GM18868 (cell line): Measurements from ENCODE around the gene STARD5.
"Not testable (repeated sequence)": the region's sequence is repeated elsewhere in the genome, so short reads cannot be mapped to it uniquely, and the experiment has no call there.

Experiments
- ATAC-seq: cut with Tn5 transposase; IDR thresholded peaks from one replicate; pipeline ENCODE4 v1.9.1; 2021; ENCODE audit warnings: mild to moderate bottlenecking, moderate library complexity; ENCODE audit not compliant: unreplicated experiment

STARD5 gene, protein sequence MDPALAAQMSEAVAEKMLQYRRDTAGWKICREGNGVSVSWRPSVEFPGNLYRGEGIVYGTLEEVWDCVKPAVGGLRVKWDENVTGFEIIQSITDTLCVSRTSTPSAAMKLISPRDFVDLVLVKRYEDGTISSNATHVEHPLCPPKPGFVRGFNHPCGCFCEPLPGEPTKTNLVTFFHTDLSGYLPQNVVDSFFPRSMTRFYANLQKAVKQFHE

DNA sequence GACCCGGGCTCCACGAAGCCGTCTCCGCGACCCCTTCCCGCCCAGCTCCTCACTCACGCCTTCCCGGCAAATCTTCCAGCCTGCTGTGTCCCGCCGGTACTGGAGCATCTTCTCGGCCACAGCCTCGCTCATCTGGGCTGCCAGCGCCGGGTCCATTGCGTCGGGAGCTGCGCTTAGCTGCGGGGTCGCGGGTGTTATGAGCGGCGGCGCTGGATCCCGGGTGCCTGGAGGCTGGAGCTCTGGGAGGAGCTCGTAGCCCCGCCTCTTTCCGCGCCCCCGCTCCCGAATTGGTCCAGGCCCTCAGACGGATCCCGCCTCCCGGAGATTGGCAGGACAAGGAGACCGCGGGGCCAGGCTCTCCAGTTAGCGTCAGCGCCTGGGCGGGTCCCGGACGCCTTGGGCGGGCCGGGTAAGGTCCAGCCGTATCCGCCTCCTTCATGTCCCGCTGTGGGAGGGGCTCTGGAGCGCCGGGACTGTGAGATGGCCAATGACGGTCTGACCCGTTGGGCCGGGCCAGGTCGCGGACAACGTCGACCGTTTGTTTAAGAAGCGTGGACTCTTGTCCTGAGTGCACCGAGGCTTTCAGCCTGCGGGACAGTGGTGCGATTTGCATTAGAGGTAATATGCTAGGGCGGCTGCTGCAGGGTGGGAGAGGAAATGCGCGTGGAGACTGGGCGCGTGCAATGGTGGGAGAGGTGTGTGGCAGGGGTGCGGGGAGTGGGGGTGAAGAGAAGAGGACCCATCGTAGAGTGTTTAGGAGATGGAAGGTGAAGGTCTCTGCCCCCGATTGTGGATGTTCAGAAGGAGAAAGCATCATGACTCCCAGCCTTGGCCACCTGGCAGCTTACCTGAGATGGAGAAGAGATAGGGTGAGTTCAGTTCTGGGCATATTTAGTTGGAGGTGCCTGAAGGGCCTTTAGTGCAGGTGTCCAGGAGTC is at the start of gene STARD5:
TSS of gene STARD5 (minus strand) at position 198 of the 938 bp plus-strand sequence. CDS start at position 156, 42 bp downstream.
- peak; percentile 100 for ATAC-seq

DNA sequence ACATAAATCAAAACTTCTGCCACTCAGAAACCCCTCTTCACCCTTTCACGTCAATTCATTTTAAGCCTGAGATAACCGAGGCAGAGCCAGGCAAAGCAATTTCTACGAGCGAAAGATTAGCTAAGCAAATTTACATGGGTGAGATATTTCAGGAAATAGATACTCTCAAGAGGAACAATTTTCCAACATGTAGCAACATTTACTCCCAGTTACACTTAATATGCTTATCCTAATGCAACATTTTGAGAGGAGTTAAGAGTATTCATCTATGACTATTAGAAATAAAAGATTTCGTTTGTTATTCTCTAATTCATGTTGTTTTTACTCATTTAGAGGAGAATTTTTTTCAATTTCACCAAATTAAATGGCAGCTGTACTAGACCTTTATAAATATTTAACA is 49.2 kb upstream of the STARD5 start:
- no peak for ATAC-seq

DNA sequence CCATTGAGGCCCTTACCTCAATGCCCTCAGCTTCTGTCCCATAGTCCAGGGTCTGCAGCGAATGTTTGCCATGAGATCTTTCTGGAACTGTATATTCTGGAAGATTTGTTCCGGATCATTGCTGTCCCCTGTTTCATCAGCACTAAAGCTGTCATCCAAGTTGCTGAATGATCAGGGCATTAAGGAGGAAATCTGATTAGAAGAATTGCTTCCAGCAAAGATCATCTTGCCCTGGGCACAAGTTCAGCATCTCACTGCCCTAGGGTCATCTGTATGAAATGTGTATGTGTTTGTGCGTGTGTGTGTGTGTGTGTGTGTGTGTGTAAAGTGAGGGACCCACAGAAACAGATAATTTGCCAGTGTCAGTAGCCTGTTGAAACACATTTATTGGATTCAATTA is 48.6 kb upstream of the STARD5 start:
- no peak for ATAC-seq

DNA sequence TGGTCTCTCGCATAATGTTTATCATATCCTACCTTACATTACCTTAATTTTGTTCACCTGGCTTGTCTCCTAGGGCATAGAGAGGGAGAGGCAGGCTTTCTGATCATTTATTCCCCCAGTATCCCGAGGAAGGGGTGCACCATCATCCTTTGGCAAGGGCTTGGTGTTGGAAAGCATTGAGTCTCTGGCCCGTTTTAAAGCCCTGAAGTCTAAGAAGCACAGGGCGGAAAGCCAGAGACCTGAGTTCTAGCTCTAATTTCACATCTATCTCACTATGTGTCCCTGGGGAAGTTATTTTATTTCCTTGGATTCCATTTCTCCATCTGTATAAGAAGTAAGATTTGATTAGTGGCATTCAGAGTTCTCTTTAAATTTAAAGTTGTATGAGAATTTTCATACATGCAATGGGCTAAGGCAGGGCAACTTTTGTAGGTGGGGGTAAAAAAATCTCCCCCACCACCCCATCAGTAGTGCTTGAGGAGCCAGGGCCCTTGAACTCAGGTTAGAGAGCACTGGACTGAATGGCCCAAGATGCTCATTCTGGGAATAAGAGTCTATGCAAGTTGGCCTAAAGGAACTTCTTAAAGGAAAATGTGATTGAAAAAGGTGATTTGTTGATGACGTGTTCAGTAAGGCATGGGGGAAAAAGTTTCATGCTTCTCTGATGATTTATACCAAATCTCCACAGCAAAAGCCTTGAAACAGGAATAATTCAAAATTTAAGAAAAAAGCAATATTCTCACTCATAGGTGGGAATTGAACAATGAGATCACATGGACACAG is 40.0 kb upstream of the STARD5 start:
- no peak for ATAC-seq

DNA sequence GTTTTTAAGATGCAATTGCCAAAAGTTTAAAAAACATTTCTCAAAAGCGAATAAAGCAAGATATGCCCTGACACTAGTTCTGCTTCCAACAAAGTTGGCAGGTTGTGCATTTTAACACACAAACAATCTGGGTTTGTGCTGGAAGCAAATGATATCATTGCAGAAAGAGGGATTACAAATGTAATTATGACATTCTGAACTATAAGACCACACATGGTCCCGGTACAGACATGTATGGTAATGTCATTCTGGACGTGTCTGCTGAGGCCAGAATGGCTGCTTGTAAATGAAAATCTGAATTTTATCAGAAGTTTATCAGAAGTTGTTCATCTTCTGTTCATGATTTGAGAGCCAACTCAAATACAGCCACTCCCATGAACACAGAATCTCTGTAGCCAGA is 39.3 kb upstream of the STARD5 start:
- ATAC-seq, result no peak

DNA sequence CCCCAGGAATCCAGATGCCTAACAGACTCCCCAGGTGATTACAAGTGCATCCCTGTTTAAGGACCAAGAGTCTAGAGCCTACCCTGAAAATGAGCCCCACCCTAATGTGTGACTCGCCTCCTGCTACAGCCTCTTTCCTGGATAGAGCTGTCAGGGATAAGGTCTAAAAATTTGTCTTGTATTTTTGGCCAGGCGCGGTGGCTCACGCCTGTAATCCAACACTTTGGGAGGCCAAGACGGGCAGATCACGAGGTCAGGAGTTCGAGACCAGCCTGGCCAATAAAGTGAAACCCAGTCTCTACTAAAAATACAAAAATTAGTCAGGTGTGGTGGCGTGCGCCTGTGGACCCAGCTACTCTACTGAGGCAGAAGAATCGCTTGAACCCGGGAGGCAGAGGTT is 38.8 kb upstream of the STARD5 start:
- no peak for ATAC-seq

DNA sequence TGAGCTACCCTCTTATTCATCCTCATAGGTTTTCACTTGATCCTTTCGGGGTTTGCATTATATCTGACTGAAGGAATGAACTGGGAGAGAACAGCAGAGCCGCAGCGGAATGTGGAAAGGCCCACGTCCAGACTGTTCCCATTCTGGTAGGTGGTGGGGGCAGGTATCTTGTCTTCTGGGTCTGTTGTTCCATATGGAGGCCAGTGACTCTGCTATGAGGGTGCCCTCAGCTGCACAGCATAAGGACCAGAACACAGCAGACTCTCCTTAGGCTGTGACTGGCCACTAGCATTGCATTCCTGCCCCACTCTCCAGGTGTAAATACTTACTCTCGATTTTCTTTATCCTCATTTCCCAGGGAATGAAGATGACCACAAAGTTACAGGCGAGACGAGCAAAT is 38.0 kb upstream of the STARD5 start:
- no peak for ATAC-seq

DNA sequence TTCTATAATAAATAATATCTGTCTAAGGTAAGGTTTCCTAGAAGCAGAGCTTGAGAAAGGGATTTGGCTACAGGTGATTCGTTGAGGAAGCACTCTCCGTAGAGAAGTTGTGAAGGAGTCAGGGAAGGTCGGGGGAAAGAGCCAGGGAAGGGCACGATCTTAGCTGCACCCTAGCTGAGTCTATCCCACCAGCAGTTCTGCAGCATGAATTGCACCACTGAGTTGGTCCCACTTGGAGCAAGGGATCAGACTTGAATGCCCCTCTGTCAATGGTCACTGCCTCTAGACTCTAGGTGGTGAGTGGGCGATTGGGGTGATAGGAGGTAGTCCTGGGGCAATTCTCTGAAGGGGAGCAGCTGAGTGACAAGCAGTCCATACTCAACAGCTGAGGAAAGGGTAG is 36.5 kb upstream of the STARD5 start:
- ATAC-seq, result no peak

DNA sequence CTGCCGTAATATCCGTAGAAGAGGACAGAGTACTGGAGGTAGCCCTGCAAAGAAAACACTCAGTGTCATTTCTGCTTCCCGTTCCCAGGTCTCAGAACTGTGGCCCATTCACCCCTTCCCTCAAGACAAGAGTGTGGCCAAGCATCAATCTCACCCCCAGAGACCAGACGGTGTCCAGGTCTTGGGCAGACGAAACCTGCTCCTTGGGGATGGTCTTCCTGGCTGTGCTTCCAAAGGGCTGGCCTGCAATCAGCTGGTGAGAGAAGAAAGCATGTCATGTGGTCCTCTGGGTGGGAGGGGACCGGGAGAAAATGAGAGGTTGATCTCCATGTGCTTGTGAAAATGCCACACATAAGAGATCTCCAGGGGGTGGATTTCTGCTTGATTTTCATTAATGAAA is 34.3 kb upstream of the STARD5 start:
- ATAC-seq, result no peak

DNA sequence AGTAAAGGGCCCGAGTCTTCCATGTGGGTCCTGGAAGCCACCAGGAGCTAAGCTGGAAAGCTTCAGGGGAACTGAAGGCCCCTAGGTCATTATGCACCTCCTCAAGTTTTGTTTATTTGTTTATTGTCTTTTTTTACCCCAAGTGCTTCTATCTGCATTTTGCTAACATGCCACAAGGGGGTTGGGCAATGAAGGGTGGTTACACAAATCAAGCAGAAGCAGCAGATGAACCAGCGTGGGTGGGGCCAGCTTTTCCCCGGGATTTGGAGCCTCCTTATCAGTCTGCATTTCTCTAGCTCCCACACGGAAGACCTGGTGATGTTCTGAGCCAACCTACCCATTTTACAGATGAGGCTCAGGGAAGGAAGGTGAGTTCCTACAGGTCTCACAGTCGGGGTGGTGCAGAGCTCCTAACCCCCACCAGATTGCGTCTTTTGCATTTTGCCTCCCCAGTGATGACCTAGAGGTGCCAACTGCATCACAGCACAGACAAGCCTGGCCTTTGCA is 33.3 kb upstream of the STARD5 start:
- ATAC-seq, result no peak

DNA sequence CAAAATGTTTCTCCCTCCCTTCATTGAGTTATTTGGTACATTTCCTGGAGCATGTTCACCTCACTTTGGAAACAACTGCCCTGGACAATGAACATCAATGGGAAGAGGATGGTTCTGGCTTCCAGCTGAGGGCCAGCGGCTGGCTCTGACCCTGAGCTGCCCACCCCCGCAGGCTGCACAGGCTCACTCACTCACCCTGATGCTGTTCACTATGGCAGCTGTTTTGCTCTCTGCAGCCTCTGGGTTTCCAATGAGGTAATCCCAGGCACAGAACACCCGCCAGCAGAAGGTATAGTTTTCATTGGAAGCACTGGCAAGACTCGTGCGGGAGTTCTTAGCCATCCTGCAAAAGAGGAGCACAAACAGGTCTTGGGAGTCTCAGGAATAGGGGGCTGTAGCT is 32.3 kb upstream of the STARD5 start:
- ATAC-seq, result no peak

DNA sequence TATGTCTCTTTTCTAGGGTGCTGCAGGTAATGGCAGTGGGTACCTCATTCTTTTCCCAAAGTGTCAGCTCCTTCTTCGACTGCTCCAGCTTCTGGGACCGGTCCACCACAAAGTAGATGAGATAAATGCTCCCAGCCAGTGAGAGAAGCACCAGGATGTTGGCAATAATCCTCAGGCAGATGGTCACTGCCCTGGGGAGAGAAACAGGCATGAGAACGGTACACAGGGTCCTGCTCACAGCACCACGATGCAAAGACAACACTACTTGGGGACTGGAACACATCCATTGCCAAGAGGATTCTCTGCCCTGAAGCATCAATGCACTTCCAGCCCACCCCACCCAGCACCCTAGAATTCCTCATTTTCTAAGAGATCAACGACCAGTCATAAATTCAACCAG is 27.7 kb upstream of the STARD5 start:
- ATAC-seq, result no peak

DNA sequence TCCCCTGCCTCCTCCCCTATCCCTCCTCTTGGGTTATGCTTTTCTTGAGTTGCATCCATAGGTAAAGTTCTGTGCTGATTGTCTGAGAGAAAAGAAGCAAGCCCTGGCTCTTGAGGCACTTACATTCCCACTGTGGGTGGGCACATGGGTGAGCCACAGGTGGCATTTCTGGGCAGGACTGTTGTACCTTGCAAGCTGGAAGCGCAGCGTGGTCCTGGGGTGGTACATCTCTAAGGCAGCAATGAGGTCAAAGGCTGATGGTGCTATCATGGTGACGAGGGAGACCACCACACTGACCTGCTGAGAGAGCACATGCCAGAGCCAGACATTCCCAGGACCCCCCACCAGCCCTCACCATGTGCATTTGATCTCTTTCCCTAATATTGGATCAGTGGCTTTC is 25.3 kb upstream of the STARD5 start:
- ATAC-seq, result no peak

DNA sequence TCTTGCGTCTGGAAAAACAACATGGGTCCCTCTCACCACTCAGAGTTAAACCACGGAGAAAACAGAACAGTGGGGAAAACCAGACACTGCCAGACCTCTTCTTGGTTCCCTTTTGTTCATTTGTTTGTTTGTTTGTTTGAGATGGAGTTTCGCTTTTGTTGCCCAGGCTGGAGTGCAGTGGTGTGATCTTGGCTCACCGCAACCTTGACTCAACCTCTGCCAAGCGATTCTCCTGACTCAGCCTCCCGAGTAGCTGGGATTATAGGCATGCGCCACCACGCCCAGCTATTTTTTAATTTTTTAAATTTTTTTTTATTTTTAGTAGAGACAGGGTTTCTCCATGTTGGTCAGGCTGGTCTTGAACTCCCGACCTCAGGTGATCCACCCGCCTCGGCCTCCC is 24.8 kb upstream of the STARD5 start:
- ATAC-seq, result not testable (repeated sequence)

DNA sequence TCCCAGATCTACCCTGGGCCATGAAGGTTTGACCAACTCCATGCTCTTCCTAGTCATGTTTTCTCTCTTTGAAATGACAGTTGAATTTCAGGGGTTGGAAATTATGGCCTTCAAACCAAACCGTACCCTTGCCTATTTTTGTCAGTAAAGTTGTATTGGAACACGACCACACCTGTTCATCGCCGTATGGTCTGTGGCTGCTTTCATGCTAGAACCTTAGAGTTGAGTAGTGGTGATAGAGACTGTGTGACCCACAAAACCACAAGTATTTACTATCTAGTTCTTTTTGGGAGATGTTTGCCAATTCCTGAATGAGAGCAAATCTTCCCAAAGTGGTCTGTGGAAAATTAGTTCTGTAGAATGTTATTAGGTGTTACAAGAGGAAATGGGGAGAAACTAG is 24.0 kb upstream of the STARD5 start:
- ATAC-seq, result no peak

DNA sequence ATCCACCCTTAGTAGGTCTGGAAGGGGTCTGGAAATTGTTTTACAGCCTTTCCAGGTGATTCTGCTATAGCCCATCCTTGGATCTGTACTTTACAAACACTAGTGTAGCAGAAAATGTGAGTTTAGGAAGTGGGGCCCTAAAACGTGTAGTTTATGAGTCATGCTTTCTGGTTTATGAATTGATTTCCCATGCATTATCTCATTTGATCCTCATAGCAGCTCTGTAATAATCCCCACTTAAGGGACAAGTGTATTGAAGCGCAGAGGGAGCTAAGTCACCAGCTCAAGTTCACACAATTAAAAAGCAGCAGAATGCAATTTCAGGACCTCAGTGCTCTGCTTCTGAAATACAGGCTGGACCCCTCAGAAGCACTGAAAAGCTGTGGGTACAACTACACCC is 22.7 kb upstream of the STARD5 start:
- no peak for ATAC-seq

DNA sequence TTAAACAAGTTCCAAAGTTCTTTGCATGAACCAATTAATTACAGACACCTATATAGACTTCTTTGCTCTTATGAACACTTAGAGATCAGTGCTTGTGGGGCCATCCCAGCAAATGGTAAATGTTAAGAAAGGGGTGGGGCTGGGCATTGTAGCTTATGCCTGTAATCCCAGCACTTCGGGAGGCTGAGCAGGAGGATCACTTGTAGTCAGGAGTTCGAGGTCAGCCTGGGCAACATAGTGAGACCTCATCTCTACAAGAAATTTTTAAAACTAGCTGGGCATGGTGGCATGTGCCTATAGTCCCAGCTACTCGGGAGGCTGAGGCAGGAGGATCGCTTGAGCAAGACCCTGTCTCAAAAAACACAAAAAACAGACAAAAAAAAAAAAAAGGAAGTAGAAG is 19.4 kb upstream of the STARD5 start:
- no peak for ATAC-seq

DNA sequence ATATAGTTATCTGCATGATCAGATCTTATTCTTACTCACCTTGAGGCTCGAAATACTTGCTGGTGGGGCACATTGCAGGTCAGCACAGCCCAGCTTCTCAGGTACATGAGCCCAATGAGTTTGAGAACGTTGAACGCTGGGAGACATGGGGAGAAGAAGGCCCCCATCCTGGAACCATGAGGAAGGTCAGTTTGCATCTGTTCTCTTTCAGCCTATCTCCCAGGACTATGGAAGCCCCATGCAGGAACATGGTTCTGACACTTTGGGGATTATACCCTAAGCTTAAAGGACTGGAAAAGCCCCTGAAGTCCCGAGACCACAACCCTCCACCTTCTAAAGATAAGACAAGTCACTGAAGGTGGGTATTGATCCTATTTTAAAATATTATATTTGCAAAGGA is 17.4 kb upstream of the STARD5 start:
- ATAC-seq, result no peak

DNA sequence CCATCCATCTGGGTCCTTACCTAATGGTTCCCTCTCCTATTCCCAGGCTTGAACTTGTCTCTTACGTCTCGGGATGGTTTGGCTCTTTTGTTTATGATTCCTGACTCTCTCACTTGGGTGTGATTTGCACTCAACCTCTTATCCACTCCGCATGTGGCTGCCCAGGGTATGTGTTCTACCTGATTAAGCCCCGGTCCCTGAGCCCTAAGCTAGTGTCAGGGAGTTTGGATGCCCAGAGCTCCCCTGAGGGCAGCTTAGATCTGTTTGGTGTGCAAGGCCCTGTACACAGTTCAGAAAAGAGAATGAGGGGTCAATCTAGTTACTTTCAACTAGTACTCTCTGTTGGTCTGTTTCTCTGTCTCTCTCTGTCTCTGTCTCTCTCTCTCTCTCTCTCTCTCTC is 15.9 kb upstream of the STARD5 start:
- ATAC-seq, result no peak

DNA sequence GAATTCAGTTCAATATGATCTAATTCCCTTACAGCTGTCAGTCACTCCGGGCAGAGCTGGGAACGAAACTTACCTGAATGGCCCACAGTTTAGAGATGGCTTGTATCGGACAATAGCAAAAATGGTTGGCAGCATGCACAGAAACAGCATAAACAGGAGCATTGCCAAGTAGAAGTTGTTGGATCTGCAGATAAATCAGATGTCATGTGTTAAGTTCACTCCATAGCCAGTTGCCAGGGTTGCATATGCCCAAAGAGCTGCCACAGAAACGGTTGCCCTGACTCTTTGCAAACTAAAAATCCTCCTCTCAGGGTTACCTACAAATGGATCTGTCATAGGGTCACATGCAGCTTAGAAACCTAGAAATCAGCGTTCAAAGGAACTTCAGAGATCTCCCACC is 15.4 kb upstream of the STARD5 start:
- no peak for ATAC-seq
